ENCODE measurements around the gene ESR1.
A peak's percentile ranks its signal among the peaks of the same experiment; 100 is the strongest.

The ESR1 gene

DNA sequence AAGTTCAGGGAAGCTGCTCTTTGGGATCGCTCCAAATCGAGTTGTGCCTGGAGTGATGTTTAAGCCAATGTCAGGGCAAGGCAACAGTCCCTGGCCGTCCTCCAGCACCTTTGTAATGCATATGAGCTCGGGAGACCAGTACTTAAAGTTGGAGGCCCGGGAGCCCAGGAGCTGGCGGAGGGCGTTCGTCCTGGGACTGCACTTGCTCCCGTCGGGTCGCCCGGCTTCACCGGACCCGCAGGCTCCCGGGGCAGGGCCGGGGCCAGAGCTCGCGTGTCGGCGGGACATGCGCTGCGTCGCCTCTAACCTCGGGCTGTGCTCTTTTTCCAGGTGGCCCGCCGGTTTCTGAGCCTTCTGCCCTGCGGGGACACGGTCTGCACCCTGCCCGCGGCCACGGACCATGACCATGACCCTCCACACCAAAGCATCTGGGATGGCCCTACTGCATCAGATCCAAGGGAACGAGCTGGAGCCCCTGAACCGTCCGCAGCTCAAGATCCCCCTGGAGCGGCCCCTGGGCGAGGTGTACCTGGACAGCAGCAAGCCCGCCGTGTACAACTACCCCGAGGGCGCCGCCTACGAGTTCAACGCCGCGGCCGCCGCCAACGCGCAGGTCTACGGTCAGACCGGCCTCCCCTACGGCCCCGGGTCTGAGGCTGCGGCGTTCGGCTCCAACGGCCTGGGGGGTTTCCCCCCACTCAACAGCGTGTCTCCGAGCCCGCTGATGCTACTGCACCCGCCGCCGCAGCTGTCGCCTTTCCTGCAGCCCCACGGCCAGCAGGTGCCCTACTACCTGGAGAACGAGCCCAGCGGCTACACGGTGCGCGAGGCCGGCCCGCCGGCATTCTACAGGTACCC is at the start of gene ESR1:
ESR1 (plus strand) TSS at position 170 of the 858 bp plus-strand sequence; CDS start at position 401, 231 bp downstream.
- Histone ChIP-seq H3K36me3 (ENCODE audit: control insufficient read depth, insufficient read depth, low read length) (no peaks in the 10 kb centered on the region), H3K27ac (ENCODE audit: low read depth, low read length) (no peak within 1 kb of the TSS), H3K4me3 (ENCODE audit: low read length) (peak within 1 kb of the TSS; percentile 48), H3K4me1 (ENCODE audit: control insufficient read depth, insufficient read depth, low read length) (no peaks in the 10 kb centered on the region), H3K27me3 (ENCODE audit: control insufficient read depth, insufficient read depth, low read length) (peaks cover 12% of the 10 kb centered on the region), H3K9ac (ENCODE audit: low read length) (no peak within 1 kb of the TSS)

DNA sequence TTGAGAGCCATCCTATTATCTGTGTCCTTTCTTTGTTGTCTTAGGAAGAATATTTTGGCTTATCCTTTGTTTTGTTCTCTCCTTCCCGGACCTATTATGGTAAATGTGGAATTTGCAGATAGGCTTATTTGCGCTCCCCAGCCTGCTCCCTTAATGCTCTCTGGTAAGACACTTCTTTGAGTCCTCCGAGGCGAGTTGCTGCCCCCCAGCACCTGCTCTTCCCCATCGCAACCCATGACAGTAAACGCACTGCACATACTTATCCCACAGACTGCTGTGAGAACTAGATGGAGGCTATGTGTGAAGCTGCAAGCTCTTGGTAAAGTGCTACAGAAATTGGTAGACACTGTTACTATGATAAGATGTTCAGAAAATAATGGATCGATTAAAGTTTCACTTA is 47.0 kb upstream of the ESR1 start:
- Histone ChIP-seq H3K27ac (ENCODE audit: low read depth, low read length) (no peak overlapping the region), H3K4me3 (ENCODE audit: low read length) (no peak overlapping the region), H3K36me3 (ENCODE audit: control insufficient read depth, insufficient read depth, low read length) (no peaks in the 10 kb centered on the region), H3K9ac (ENCODE audit: low read length) (no peak overlapping the region), H3K27me3 (ENCODE audit: control insufficient read depth, insufficient read depth, low read length) (no peaks in the 10 kb centered on the region), H3K4me1 (ENCODE audit: control insufficient read depth, insufficient read depth, low read length) (no peaks in the 10 kb centered on the region)

DNA sequence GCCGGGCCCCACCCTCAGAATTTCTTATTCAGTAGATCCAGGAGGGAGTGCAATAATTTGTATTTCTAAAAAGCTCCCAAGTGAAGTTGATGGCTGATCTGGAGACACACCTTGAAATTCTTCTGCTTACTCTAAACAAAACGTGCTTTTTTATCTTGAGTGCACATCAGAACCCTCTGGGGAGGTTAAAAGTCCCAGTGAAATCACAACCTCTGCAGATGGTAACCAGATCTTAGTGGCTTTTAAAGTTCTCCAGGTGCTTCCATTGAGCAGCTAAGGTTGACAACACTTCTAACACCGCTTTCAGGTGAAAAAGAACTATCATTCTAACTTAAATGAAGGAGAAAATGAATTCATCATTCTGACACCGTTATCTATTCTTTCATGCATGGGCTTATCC is 45.6 kb upstream of the ESR1 start:
- no peak overlapping the region for H3K27ac ChIP-seq (ENCODE audit: low read depth, low read length)
- H3K9ac ChIP-seq (ENCODE audit: low read length): no peak overlapping the region
- no peaks in the 10 kb centered on the region for H3K27me3 ChIP-seq (ENCODE audit: control insufficient read depth, insufficient read depth, low read length)
- no peaks in the 10 kb centered on the region for H3K36me3 ChIP-seq (ENCODE audit: control insufficient read depth, insufficient read depth, low read length)
- no peak overlapping the region for H3K4me3 ChIP-seq (ENCODE audit: low read length)
- H3K4me1 ChIP-seq (ENCODE audit: control insufficient read depth, insufficient read depth, low read length): no peaks in the 10 kb centered on the region

DNA sequence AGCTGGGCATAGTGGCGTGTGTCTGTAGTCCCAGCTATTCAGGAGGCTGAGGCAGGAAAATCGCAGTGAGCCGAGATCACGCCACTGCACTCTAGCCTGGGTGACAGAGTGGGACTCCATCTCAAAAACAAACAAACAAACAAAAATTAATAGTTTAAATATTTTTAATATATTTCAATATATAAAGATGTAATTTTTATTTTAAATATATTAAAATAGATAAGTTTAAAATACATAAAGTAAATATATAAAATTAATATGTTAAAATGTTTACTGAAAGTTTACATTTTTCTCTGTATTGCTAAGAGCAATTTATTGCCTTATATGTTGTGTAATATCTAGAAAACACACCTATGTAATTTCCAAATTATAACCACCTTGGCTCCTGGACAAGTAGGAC is 44.7 kb upstream of the ESR1 start:
- H3K4me3 ChIP-seq (ENCODE audit: low read length): no peak overlapping the region
- H3K9ac ChIP-seq (ENCODE audit: low read length): no peak overlapping the region
- no peaks in the 10 kb centered on the region for H3K36me3 ChIP-seq (ENCODE audit: control insufficient read depth, insufficient read depth, low read length)
- H3K4me1 ChIP-seq (ENCODE audit: control insufficient read depth, insufficient read depth, low read length): no peaks in the 10 kb centered on the region
- no peak overlapping the region for H3K27ac ChIP-seq (ENCODE audit: low read depth, low read length)
- no peaks in the 10 kb centered on the region for H3K27me3 ChIP-seq (ENCODE audit: control insufficient read depth, insufficient read depth, low read length)

DNA sequence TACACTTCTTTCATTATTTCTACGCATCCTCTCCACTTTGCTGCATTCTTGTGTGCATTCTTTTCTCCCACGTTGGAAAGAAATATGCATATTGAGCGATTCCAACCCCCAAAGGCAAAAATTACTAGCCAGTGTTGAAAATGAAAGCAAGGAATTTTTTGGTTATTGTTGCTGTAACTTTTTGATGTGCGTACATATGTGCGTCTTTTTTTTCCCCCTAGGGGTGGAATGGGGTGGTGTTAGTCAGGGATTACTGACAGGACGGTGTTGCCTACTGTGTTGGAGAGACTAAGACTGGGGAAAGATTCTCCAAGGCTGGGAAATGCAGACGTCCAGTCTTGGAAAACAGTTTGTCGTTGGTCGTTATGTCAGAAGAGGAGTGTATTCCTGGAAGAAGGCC is 44.2 kb upstream of the ESR1 start:
- peak overlapping the region; percentile 10 for H3K4me3 ChIP-seq (ENCODE audit: low read length)
- H3K4me1 ChIP-seq (ENCODE audit: control insufficient read depth, insufficient read depth, low read length): no peaks in the 10 kb centered on the region
- no peaks in the 10 kb centered on the region for H3K27me3 ChIP-seq (ENCODE audit: control insufficient read depth, insufficient read depth, low read length)
- no peak overlapping the region for H3K9ac ChIP-seq (ENCODE audit: low read length)
- no peaks in the 10 kb centered on the region for H3K36me3 ChIP-seq (ENCODE audit: control insufficient read depth, insufficient read depth, low read length)
- no peak overlapping the region for H3K27ac ChIP-seq (ENCODE audit: low read depth, low read length)

DNA sequence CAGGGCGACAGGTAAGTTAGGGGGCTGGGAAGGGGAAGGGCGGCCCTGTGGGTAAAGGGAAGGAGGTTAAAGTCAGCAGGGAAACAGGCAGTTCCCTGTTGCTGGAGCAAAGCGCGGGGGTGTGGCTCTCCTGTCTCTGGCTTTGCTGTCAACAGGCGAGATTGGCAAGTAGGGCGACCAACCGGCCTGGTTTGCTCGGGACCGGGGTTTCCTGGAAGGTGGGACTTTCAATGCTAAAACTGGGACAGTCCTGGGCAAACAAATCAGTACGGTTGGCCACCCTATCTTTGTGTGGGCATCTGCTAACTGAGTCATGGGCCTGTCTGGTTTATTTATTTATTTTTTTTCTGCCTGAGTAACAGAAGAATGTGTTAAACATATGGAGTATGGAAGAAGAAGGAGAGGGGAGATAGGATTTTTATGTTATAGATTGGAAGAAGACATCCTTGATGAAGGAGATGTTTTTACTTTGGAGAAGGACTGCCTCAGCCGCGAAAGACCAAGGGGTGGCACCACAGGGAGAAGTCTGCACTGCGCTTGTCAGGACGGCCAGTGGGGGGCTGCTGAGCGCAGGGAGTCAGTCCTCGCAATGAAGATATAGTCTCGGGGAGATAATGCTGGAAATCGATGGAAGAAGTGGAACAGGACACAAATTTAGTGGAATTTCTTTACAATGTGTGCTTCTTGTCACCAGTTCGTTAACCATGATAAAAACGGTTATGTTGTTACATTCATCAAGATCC is 43.4 kb upstream of the ESR1 start:
- no peak overlapping the region for H3K27ac ChIP-seq (ENCODE audit: low read depth, low read length)
- H3K4me3 ChIP-seq (ENCODE audit: low read length): peak overlapping the region; percentile 22
- no peaks in the 10 kb centered on the region for H3K27me3 ChIP-seq (ENCODE audit: control insufficient read depth, insufficient read depth, low read length)
- no peak overlapping the region for H3K9ac ChIP-seq (ENCODE audit: low read length)
- H3K4me1 ChIP-seq (ENCODE audit: control insufficient read depth, insufficient read depth, low read length): no peaks in the 10 kb centered on the region
- H3K36me3 ChIP-seq (ENCODE audit: control insufficient read depth, insufficient read depth, low read length): no peaks in the 10 kb centered on the region

DNA sequence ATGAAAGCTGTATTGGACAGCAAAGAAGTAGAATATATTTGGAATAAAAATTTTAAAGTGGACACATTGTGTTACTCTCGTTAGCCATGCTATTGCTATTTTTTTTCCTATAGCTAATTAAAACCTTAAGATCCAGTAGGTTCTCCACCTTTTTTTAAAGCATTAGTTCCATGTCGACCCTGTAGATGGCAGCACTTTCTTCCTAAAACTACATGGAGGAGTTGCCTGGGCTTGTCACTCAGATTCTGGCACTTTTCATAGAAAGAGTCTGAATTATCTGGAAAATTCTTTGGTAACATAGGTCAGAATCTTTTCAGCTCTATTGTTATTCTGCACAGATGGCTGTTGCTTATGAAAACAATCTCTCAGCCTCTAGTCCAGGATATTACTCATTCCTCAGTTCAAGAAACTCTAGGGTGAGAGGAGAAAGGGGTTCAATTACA is 42.0 kb upstream of the ESR1 start:
- H3K9ac ChIP-seq (ENCODE audit: low read length): no peak overlapping the region
- no peak overlapping the region for H3K27ac ChIP-seq (ENCODE audit: low read depth, low read length)
- H3K36me3 ChIP-seq (ENCODE audit: control insufficient read depth, insufficient read depth, low read length): no peaks in the 10 kb centered on the region

DNA sequence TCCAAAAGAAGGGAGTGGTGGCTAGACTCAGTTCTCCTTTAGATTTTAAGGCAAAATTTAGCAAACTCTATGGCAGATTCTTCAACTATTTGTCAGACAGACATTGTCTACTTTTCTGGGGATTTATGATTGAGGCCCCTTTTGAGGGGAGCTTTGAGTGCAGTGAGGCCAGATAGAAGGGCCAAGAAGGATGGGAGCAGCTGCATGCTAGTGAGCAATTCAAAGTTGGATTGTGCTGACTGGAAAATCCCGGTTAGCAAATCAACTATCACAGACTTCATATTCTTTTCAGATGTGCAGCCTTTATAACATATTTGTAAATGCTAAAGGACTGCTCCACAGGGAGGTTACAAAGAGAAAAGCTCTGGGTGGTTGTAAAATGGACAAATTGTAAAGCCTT is 35.0 kb upstream of the ESR1 start:
- no peak overlapping the region for H3K27ac ChIP-seq (ENCODE audit: low read depth, low read length)
- no peaks in the 10 kb centered on the region for H3K27me3 ChIP-seq (ENCODE audit: control insufficient read depth, insufficient read depth, low read length)
- H3K36me3 ChIP-seq (ENCODE audit: control insufficient read depth, insufficient read depth, low read length): no peaks in the 10 kb centered on the region
- H3K4me1 ChIP-seq (ENCODE audit: control insufficient read depth, insufficient read depth, low read length): no peaks in the 10 kb centered on the region
- no peak overlapping the region for H3K4me3 ChIP-seq (ENCODE audit: low read length)
- no peak overlapping the region for H3K9ac ChIP-seq (ENCODE audit: low read length)

More for the DNA sequence above, 42.0 kb upstream of the ESR1 start:
- Histone ChIP-seq H3K4me1 (ENCODE audit: control insufficient read depth, insufficient read depth, low read length) (no peaks in the 10 kb centered on the region), H3K27me3 (ENCODE audit: control insufficient read depth, insufficient read depth, low read length) (no peaks in the 10 kb centered on the region), H3K4me3 (ENCODE audit: low read length) (no peak overlapping the region)

DNA sequence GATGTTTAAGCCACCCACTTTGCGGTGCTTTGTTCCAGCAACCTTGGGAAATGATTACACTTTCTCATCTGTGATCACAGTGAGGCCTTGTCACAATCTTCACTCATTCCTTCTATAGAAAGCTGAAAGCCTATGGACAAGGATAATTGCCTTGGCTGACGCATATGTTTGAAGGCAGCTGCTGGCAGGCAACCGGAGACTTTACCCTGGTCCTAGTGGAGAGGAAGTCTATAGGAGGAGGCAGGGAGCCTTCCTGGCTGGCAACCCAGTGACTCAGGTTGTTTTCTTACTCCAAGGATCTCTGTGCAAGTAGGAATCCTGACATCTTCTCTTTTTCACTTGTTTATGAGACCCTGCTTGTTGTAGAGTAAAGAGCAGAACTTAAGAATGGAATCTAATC is 34.1 kb upstream of the ESR1 start:
- Histone ChIP-seq H3K27ac (ENCODE audit: low read depth, low read length) (no peak overlapping the region), H3K36me3 (ENCODE audit: control insufficient read depth, insufficient read depth, low read length) (no peaks in the 10 kb centered on the region), H3K4me1 (ENCODE audit: control insufficient read depth, insufficient read depth, low read length) (no peaks in the 10 kb centered on the region), H3K9ac (ENCODE audit: low read length) (no peak overlapping the region), H3K27me3 (ENCODE audit: control insufficient read depth, insufficient read depth, low read length) (no peaks in the 10 kb centered on the region), H3K4me3 (ENCODE audit: low read length) (no peak overlapping the region)

DNA sequence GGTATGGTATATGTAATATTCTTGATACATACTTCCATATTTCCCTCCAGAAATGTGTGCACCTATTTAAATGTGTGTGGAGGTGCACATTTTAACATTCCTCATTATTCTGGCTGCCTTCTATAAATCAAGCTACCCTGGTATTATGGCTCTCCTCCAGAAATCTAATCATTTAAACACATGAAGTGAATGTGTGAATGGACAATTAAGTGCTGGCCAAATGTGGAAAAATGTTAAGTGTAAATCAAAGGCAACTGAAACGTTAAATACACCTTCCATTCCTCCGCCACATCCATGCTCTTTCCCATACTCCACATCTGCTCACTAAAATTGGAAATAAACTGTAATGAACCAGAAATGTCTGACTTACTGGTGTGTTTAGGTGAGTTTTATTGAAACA is 24.9 kb upstream of the ESR1 start:
- Histone ChIP-seq H3K36me3 (ENCODE audit: control insufficient read depth, insufficient read depth, low read length) (no peaks in the 10 kb centered on the region), H3K9ac (ENCODE audit: low read length) (no peak overlapping the region), H3K27me3 (ENCODE audit: control insufficient read depth, insufficient read depth, low read length) (no peaks in the 10 kb centered on the region), H3K4me3 (ENCODE audit: low read length) (no peak overlapping the region), H3K27ac (ENCODE audit: low read depth, low read length) (no peak overlapping the region), H3K4me1 (ENCODE audit: control insufficient read depth, insufficient read depth, low read length) (no peaks in the 10 kb centered on the region)

DNA sequence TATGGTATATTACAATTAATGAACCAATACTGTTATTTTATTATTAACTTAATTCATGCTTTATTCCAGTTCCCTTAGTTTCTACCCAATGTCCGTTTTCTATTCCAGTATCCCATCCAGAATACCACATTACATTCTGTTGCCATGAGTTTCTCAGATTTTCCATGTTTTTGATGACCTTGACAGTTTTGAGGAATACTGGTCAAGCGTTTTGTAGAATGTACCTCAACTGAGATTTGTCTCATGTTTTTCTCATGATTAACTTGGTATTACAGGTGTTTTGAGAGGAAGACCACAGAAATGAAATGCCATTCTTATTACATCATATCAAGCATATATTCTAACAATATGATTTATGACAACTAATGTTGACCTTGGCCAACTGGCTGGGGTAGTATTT is 23.8 kb upstream of the ESR1 start:
- Histone ChIP-seq H3K4me1 (ENCODE audit: control insufficient read depth, insufficient read depth, low read length) (no peaks in the 10 kb centered on the region), H3K27ac (ENCODE audit: low read depth, low read length) (no peak overlapping the region), H3K27me3 (ENCODE audit: control insufficient read depth, insufficient read depth, low read length) (no peaks in the 10 kb centered on the region), H3K9ac (ENCODE audit: low read length) (no peak overlapping the region), H3K4me3 (ENCODE audit: low read length) (no peak overlapping the region), H3K36me3 (ENCODE audit: control insufficient read depth, insufficient read depth, low read length) (no peaks in the 10 kb centered on the region)

DNA sequence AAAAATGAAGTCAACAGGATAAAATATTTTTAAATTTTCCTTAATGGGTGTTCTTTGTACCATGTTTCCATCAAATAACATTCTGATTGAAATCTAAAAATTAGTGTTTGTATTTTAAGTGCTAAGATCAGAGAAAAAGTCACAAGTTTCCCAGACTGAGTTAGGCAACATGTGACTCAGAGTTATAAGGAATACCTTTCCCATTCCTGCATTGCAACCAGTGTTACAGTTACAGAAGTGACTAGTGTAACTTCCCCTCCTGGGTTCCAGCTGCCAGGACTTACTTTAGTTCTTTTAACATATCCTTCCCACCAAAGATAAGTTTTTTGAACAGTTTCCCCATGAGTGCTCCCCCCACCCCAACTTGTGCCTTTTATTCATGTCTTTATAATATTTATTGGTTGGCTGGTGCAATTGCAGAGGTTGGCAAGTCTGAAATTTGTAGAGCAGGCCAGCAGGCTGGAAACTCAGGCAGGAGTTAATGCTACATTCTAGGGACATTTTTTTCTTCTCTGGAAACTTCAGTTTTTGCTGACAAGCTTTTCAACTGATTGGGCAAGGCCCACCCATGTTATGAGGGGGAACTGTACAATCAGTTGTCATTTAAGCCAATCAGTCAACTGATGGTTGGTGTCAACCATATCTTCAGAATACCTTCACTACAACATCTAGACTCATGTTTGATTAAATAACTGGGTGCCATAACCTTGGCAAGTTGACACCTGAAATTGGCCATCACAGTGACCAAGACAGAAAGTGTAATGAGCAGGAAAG is 22.9 kb upstream of the ESR1 start:
- H3K4me3 ChIP-seq (ENCODE audit: low read length): no peak overlapping the region
- H3K27me3 ChIP-seq (ENCODE audit: control insufficient read depth, insufficient read depth, low read length): no peaks in the 10 kb centered on the region

More for the DNA sequence above, 22.9 kb upstream of the ESR1 start:
- H3K36me3 ChIP-seq (ENCODE audit: control insufficient read depth, insufficient read depth, low read length): no peaks in the 10 kb centered on the region
- H3K9ac ChIP-seq (ENCODE audit: low read length): no peak overlapping the region
- H3K4me1 ChIP-seq (ENCODE audit: control insufficient read depth, insufficient read depth, low read length): no peaks in the 10 kb centered on the region
- no peak overlapping the region for H3K27ac ChIP-seq (ENCODE audit: low read depth, low read length)
